Measurements from ENCODE around the gene TTLL6.

Gene TTLL6

DNA sequence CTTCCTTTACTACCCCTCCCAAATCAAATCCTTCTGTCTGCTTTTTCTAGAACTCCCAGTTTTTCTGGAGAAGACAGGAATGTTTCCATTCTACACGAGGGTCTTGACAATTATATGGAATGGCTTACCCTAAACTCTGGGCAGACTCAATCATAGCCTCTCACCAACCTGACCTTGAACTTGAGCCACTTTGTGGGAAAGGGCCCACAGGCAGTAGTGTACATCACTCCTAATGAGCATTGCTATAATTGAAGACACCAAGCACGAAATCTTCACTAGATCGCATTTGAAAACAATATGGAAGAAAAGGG lies 86.8 kb downstream of the TTLL6 start:
- no peaks in the 10 kb centered on the region for H3K4me1 ChIP-seq (ENCODE audit: control insufficient read depth in 1 of 2, insufficient read depth in 1 of 2, low read depth in 1 of 2, low read length in 1 of 2)
- H3K36me3 ChIP-seq = no peaks in the 10 kb centered on the region
- peaks cover 100% of the 10 kb centered on the region for H3K27me3 ChIP-seq
- no peaks in the 10 kb centered on the region for H3K9me3 ChIP-seq
- no peak overlapping the region for H3K27ac ChIP-seq
- no peak overlapping the region for H3K4me3 ChIP-seq (ENCODE audit: low read depth in 1 of 2, low read length in 1 of 2)
- TF ChIP-seq, protein P1, sequence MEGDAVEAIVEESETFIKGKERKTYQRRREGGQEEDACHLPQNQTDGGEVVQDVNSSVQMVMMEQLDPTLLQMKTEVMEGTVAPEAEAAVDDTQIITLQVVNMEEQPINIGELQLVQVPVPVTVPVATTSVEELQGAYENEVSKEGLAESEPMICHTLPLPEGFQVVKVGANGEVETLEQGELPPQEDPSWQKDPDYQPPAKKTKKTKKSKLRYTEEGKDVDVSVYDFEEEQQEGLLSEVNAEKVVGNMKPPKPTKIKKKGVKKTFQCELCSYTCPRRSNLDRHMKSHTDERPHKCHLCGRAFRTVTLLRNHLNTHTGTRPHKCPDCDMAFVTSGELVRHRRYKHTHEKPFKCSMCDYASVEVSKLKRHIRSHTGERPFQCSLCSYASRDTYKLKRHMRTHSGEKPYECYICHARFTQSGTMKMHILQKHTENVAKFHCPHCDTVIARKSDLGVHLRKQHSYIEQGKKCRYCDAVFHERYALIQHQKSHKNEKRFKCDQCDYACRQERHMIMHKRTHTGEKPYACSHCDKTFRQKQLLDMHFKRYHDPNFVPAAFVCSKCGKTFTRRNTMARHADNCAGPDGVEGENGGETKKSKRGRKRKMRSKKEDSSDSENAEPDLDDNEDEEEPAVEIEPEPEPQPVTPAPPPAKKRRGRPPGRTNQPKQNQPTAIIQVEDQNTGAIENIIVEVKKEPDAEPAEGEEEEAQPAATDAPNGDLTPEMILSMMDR (IDR thresholded peaks at IDR 0.05) = no peak

DNA sequence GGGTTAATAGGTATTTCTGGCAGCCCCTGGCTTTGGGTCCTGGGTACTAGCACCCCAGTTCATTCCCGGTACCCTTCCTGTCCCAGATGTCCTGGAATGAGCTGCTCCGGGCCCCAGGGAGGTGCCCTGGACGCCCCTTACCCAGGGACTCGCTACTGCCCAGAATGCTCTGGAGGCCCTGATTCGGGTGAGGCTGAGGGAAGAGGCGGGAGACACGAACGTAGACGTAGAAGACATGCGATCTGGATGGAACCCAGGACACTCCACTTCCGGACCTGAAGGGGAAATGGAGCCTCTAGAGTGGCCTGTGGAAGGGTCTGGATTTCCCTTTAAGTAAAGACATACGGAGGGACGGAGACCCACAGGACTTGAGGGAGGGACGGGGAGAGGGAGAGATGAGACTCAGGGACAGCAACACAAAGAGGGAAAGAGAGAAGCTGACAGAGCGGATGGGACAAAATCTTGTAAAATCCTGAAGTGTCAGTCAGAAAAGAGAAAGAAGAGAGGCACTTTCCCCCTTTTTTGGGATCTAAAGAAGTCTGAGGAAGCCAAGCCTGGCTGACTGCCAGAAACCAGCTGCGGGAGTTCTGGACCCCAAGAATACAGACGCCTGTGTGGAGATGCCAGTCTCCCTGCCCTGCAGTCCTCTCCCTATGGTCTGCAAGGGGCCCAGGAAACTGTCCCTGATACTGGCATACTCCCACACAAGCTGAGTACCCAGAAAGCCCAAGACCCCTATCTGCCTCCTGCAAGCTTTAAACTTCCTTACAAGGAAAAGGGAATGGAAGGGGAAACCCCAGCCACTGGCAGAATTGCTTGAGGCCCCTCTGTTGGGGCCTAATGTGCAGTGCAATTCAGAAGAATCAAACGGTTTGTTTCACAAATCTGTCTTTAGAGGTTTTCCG lies 87.4 kb downstream of the TTLL6 start:
- Histone ChIP-seq H3K27ac (no peak overlapping the region), H3K4me3 (ENCODE audit: low read depth in 1 of 2, low read length in 1 of 2) (no peak overlapping the region), H3K9me3 (no peaks in the 10 kb centered on the region), H3K36me3 (no peaks in the 10 kb centered on the region), H3K4me1 (ENCODE audit: control insufficient read depth in 1 of 2, insufficient read depth in 1 of 2, low read depth in 1 of 2, low read length in 1 of 2) (peaks cover 0 to 1% of the 10 kb centered on the region in 2 experiments), H3K27me3 (peaks cover 100% of the 10 kb centered on the region)
- TF ChIP-seq, protein P1 (IDR thresholded peaks at IDR 0.05) = no peak

DNA sequence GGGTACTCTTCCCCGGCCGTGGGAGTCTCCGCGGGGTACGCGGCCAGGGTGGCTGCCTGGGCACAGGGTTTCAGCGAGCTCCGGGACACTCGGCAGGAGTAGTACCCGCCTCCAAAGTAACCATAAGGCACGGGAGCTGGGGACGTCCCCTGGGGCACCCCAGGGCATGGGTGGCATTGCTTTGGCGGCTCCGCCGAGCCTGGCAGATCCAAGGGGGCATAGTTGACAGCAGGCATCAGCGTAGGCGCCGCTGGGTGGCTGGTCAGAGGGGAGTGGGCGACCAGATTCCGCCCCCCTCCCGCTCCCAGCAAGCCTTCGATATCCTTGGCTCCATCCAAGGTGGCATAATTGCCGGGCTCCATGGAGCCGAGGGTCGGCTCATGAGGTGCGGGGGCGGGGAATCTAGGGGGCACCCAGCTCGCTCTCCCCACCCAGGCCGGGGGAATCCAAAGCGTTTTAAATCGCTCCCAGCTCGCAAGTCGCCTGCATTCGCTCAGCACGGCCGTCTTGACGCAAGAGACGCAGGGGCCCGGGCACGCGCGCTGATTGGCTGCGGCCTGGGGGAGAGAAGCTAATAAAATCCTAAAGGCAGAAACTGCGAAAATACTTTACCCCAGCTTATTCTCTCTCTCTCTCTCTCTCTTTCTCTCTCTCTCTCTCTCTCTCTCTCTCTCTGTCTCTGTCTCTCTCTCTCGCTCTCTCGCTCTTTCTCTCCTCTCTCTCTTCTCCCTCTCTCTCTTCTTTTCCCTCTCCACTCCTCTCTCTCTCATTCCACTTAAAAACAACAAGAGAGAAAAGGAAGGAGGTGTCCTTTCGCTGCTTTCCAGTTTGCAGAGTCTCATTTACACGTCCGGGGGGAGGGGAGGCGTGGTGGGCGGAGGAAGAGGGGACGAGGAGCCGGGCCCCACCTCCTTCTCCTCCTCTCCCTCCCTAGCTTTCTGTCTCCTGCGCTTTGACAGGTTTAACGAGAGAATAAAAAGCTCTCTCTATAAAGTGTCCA lies 88.5 kb downstream of the TTLL6 start, which contains the start of gene HOXB13:
Gene HOXB13, minus strand, starts transcription at position 519 of the 1,000 bp plus-strand sequence. Its CDS starts 157 bp downstream, at position 362.
- no peak within 1 kb of the TSS for H3K27ac ChIP-seq
- TF ChIP-seq, protein P1 (IDR thresholded peaks at IDR 0.05) = no peak
- no peaks in the 10 kb centered on the region for H3K9me3 ChIP-seq
- H3K27me3 ChIP-seq = peaks cover 100% of the 10 kb centered on the region
- peaks cover 0 to 10% of the 10 kb centered on the region in 2 experiments for H3K4me1 ChIP-seq (ENCODE audit: control insufficient read depth in 1 of 2, insufficient read depth in 1 of 2, low read depth in 1 of 2, low read length in 1 of 2)
- H3K4me3 ChIP-seq (ENCODE audit: low read depth in 1 of 2, low read length in 1 of 2) = no peak within 1 kb of the TSS
- no peaks in the 10 kb centered on the region for H3K36me3 ChIP-seq

DNA sequence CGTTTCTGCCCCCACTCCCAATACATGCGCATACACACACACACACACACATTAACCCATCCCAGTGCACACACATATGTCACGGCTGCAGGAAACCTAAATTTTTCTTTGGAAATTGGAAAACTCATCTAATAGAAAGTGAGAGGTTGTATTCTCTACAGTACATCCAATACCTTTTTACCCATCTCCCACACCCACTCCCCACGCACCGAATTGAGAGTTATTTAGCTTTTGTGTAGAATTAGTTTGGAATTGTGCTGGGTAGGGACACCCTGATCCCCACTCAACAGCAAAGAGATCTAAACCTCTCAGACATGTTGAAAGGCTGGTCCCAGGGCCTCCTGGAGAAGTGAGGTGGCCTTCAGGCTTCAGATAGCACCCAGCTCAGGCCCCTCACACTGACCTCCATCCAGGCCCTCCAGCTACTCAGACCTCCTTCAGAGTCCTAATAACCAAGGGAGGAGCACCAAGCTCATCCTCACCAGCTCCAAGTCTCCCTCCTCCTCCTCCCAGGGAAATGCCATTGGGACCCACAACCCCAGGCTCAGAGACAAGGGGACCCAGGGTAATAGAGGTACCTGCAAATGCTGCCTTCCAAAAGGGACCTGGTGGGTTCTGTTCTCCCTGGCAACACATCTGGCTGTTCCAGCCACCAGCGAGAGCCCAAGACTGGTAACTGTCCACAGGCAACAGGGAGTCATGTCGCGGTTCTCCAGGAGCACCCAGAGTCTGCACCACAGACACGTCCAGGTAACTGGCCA lies 89.4 kb downstream of the TTLL6 start:
- peaks cover 100% of the 10 kb centered on the region for H3K27me3 ChIP-seq

More for the DNA sequence above, 89.4 kb downstream of the TTLL6 start:
- TF ChIP-seq, protein P1 (IDR thresholded peaks at IDR 0.05) = no peak
- no peaks in the 10 kb centered on the region for H3K9me3 ChIP-seq
- H3K36me3 ChIP-seq = no peaks in the 10 kb centered on the region
- H3K4me3 ChIP-seq (ENCODE audit: low read depth in 1 of 2, low read length in 1 of 2) = no peak overlapping the region
- H3K27ac ChIP-seq = no peak overlapping the region
- peaks cover 0 to 11% of the 10 kb centered on the region in 2 experiments for H3K4me1 ChIP-seq (ENCODE audit: control insufficient read depth in 1 of 2, insufficient read depth in 1 of 2, low read depth in 1 of 2, low read length in 1 of 2)
